ENCODE data around the gene ACSS3.
"Not testable (repeated sequence)": the region's sequence is repeated elsewhere in the genome, so short reads cannot be mapped to it uniquely, and the experiment has no call there.

The ACSS3 gene

DNA sequence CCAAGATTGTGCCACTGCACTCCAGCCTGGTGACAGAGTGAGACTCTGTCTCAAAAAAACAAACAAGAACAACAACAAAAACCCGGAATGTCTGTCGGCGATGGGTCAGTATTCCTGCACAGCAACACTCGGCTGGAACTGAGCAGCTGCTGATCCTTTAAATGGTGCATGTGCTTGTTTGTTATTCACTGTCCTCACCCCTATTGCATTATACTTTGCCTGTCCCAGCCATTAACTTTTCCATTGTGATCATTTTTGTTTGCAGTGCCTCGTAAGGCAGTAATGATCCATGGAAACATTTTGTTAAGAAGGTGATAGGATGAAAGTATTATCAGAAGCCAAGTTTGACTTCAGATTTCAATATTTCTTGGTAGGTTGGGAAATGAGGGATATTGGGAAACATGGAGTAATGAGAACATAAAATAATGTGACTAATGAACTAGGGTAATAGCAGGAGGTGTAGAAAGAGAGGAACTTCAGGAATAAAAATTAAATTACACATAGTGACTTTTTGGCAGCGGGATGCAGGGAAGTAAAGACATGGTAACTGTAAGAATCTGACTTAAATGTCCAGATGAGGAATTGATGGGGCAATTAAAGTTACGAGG lies 6.1 kb downstream of the ACSS3 start:
- in situ Hi-C loops (cut with MboI; ENCODE audit: low sequenced_read_pairs), result no loop called here
- Histone ChIP-seq H3K4me3 (no peak overlapping the region), H3K36me3 (replicated peaks) (no peaks in the 10 kb centered on the region), H3K4me1 (peaks cover 25% of the 10 kb centered on the region), H3K27me3 (ENCODE audit: low read depth) (no peaks in the 10 kb centered on the region), H3K9me3 (no peaks in the 10 kb centered on the region)
- no peak for DNase-seq (ENCODE audit: low spot score in 2 of 2)

DNA sequence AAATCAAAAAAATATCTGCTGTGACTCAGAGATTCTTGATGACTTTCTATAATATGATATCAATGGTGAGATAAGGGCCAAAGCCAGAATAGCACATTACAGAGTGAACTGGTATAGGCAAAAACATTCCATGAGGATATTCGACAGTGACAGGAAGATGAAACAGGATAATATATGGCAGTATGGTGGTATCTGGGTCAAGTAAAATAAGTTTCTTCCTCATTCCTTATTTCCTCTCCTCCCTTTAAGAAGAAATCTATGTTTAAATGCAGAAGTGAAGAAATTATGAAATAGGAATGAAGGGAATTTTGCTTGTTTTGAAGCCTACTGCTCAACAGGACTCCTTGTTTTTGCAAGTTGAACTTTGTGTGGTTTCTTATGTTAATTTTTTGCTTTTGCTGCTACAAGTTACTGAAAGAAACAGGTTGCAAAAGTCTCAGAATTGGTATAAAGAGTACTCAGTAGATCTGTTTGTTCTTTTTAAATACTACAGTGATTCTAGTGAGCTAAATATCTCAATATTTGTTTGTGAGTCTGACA lies 7.0 kb downstream of the ACSS3 start:
- in situ Hi-C loops (cut with MboI; ENCODE audit: low sequenced_read_pairs), result no loop called here
- Histone ChIP-seq H3K4me1 (peaks cover 18% of the 10 kb centered on the region), H3K36me3 (replicated peaks) (no peaks in the 10 kb centered on the region), H3K9me3 (no peaks in the 10 kb centered on the region), H3K4me3 (no peak overlapping the region), H3K27me3 (ENCODE audit: low read depth) (no peaks in the 10 kb centered on the region)
- DNase-seq (ENCODE audit: low spot score in 2 of 2), result no peak

DNA sequence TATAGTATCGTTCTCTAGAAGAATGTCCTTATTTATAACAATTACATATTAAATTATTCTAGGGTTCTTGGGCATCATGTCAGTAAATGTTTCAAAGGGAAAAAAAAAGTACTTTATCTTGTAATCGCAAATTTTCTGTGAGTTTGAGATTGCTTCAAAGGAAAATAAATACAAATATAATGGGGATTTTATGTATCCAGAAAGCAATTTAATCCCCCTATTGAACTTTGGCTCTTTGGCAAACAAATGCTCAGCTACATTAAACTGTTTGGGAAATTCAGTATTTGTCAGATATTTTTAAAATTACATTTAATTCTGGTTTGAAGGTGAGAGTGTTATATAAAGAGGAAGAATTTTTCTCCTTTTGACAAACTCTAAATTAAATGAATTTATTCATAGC lies 8.0 kb downstream of the ACSS3 start:
- DNase-seq (ENCODE audit: low spot score in 2 of 2), result no peak
- in situ Hi-C loops (cut with MboI; ENCODE audit: low sequenced_read_pairs), result no loop called here
- Histone ChIP-seq H3K9me3 (no peaks in the 10 kb centered on the region), H3K36me3 (replicated peaks) (no peaks in the 10 kb centered on the region), H3K27me3 (ENCODE audit: low read depth) (no peaks in the 10 kb centered on the region), H3K4me1 (peaks cover 10% of the 10 kb centered on the region), H3K4me3 (no peak overlapping the region)

DNA sequence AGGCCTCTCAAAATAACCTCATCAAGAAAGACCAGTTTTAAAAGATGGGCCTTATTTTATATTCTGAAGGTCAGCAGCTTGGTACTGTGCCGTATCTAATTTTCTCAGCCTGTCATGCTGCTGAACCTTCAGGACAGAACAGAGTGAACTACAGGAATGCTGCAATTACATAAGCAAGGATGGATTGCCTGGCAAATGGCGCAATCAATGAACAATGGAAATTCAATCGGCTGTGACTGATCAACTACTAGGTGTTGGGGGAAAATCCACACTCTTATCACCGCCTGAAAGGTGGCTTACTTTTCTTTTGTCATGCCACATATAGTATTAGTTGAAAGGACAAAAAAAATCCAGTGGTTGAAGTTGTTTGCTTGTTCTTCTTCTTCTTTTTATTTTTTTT lies 8.5 kb downstream of the ACSS3 start:
- DNase-seq (ENCODE audit: low spot score in 2 of 2), result no peak
- no peaks in the 10 kb centered on the region for H3K36me3 ChIP-seq (replicated peaks)
- H3K4me3 ChIP-seq, result no peak overlapping the region
- H3K9me3 ChIP-seq, result no peaks in the 10 kb centered on the region
- in situ Hi-C loops (cut with MboI; ENCODE audit: low sequenced_read_pairs), result no loop called here
- H3K4me1 ChIP-seq, result peaks cover 7% of the 10 kb centered on the region
- no peaks in the 10 kb centered on the region for H3K27me3 ChIP-seq (ENCODE audit: low read depth)

DNA sequence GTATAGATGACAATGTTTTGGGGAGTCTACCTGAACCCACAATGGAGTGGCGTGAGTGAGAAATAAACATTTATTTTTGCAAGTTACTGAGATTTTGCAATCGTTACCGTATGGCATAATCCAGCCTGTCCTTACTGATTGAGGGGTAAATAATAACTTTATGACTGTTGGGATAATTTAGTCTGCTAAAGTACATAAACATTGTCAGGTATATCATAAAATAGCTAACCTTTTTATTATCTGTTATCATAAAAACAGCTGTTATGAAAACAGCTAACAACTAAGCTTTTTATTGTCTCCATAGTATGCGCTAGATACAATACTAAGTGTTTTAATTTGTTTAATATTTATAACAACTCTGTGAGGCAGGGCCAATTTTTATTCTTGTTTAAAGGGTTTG lies 10.3 kb downstream of the ACSS3 start:
- in situ Hi-C loops (cut with MboI; ENCODE audit: low sequenced_read_pairs), result no loop called here
- Histone ChIP-seq H3K27me3 (ENCODE audit: low read depth) (no peaks in the 10 kb centered on the region), H3K4me1 (peaks cover 7% of the 10 kb centered on the region; the same call in 1 of the 2 replicates), H3K4me3 (no peak overlapping the region), H3K9me3 (no peaks in the 10 kb centered on the region), H3K36me3 (replicated peaks) (no peaks in the 10 kb centered on the region)
- no peak for DNase-seq (ENCODE audit: low spot score in 2 of 2)

DNA sequence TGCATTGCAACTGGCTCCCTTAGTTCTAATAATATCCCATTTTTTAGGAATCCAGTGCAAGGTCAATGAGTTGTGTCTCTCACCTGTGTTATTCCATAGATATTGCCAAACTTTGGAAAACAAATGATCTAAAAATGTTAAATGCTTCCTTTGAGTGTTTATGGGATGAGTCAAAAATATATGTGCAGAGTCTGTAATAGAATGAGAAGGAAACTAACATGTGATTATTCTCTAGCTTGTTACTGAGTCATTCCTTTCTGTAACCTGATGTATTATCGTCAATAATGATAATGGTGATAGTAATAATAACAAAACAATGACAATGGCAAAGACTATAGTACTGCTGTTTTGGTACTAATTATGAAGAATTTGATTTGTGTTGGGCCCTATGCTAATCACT lies 11.5 kb downstream of the ACSS3 start:
- Histone ChIP-seq H3K4me1 (peaks cover 7% of the 10 kb centered on the region; the same call in 1 of the 2 replicates), H3K9me3 (no peaks in the 10 kb centered on the region), H3K27me3 (ENCODE audit: low read depth) (no peaks in the 10 kb centered on the region), H3K36me3 (replicated peaks) (no peaks in the 10 kb centered on the region), H3K4me3 (no peak overlapping the region)
- in situ Hi-C loops (cut with MboI; ENCODE audit: low sequenced_read_pairs), result no loop called here
- no peak for DNase-seq (ENCODE audit: low spot score in 2 of 2)

DNA sequence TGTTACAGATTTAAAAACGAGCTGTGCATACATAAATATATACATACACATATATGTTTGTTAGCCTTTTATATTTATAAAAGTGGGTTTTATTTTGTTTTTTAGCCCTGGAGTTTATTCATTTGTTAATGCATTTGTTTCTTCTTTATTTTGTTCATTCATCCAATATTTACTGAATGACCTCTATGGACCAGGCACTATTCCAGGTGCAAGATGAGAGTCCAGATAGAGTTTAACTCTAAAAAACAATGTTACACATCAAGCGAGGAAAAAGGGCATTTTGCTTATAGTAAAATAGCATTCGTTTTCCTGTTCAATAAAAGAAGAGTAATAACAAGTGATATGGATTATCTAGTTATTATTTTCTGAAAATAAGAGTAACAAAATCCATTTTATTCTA lies 14.2 kb downstream of the ACSS3 start:
- Histone ChIP-seq H3K4me3 (no peak overlapping the region), H3K9me3 (no peaks in the 10 kb centered on the region), H3K4me1 (no peaks in the 10 kb centered on the region), H3K36me3 (replicated peaks) (no peaks in the 10 kb centered on the region), H3K27me3 (ENCODE audit: low read depth) (no peaks in the 10 kb centered on the region)
- in situ Hi-C loops (cut with MboI; ENCODE audit: low sequenced_read_pairs), result no loop called here
- no peak for DNase-seq (ENCODE audit: low spot score in 2 of 2)

DNA sequence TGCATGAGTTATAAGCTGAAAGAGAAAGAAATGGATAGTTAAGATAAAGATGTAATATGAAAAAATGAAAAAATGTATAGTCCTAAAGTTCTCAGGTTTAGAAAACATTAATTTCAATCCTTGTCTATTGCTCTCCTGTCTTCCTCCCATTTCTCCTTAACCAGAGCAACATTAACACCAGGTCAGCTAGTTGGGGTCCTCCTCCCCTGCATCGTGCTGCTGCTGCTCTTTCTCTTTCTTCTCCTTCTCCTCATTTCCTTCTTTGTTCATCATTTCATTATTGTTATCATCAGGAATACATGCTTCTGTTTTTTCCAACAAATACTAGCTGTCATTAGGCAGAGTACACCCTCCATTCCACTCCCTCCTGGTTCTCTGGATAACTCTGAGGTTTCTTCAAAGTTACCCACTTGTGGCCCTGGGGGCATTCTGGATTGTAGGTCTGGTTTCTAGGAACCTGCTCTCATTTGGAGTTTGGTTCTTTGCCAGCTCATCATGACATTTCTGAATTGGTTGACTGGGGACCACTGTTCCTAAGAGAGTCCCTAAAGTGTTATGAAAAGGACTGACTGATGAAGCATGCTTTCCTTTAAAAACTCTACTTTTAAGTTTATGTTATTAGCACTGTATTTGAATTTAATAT lies 17.0 kb downstream of the ACSS3 start:
- Histone ChIP-seq H3K9me3 (no peaks in the 10 kb centered on the region), H3K27me3 (ENCODE audit: low read depth) (no peaks in the 10 kb centered on the region), H3K4me1 (no peaks in the 10 kb centered on the region), H3K36me3 (replicated peaks) (no peaks in the 10 kb centered on the region), H3K4me3 (no peak overlapping the region)
- DNase-seq (ENCODE audit: low spot score in 2 of 2), result no peak
- in situ Hi-C loops (cut with MboI; ENCODE audit: low sequenced_read_pairs), result no loop called here

DNA sequence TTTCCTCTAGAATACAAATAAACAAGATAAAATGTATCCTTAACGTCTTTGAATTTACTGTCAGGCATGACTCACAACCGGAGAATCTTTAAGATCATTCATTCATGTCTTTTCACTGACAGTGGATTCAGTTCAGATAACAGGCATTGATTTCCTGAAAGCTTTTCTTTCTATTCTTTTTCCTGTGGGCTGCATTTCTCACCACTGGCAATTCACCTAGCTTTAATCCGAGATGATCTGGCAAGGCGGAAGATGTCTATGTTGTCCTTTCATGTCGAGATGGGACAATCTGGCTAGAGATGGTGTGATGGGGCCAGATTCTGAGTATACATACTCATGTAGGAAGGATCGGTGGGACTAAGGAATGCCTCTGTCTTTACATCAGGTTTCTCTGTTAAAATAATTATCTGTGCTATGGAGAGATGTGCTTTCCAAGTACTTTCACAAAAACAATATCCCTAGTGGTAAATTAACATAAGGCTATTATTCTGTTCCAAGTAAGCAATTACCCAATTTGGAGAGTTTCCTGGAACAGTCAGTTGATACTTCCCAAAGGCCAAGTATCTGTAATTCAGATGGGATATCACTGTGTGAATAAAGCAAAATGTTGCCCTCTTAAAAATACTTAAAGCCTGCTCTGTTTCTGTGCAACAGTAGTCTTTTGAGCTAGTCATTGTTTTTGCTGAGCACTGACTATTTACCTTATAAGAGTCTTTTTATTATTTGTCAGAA lies 17.8 kb downstream of the ACSS3 start:
- Histone ChIP-seq H3K9me3 (no peaks in the 10 kb centered on the region), H3K4me3 (no peak overlapping the region), H3K36me3 (replicated peaks) (no peaks in the 10 kb centered on the region), H3K4me1 (no peaks in the 10 kb centered on the region), H3K27me3 (ENCODE audit: low read depth) (no peaks in the 10 kb centered on the region)
- DNase-seq (ENCODE audit: low spot score in 2 of 2), result no peak
- in situ Hi-C loops (cut with MboI; ENCODE audit: low sequenced_read_pairs), result no loop called here

DNA sequence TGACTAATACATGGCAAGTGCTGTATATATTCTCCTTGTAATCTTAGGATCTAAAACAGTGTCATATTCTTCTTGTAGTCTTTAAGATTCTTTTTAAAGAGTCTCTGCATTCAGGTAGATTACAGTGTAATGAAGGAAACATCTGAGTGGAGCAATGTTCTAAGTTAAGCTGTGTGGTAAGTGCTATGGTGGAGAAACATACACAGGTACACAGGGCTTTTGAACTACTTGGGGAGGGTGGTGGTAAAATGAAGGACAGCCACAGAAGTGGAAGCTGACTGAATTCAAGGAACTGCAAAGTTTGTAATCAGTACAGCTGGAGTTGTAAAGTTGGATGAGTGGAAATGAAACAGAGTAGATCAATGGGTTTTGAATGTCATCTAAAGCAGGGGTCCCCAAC lies 27.8 kb downstream of the ACSS3 start:
- no peak for DNase-seq (ENCODE audit: low spot score in 2 of 2)
- H3K9me3 ChIP-seq, result no peaks in the 10 kb centered on the region
- no peaks in the 10 kb centered on the region for H3K36me3 ChIP-seq (replicated peaks)
- no peak overlapping the region for H3K4me3 ChIP-seq
- no peaks in the 10 kb centered on the region for H3K27me3 ChIP-seq (ENCODE audit: low read depth)
- H3K4me1 ChIP-seq, result no peaks in the 10 kb centered on the region
- in situ Hi-C loops (cut with MboI; ENCODE audit: low sequenced_read_pairs), result no loop called here

DNA sequence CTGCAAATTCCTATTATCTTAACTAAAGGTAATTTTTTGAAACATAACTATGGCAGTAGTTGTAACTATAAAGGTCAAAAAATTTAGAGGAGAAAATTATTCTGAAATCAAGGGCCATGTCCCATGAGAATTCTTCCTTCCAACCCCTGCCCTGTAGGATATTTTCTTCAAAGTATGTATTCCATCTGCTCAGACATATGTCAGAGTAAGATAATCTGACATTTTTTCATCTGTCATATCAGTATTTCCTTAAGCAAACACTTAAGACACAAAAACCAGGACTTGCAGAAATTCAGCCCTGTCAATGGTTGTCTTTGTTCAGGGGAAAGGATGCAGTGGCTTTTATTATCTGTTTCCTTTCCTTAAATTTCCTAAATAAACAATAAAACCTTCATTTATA lies 36.3 kb downstream of the ACSS3 start:
- Histone ChIP-seq H3K4me3 (no peak overlapping the region), H3K27me3 (ENCODE audit: low read depth) (no peaks in the 10 kb centered on the region), H3K9me3 (peaks cover 2% of the 10 kb centered on the region; the same call in 1 of the 2 replicates), H3K4me1 (no peaks in the 10 kb centered on the region), H3K36me3 (replicated peaks) (no peaks in the 10 kb centered on the region)
- DNase-seq (ENCODE audit: low spot score in 2 of 2), result no peak
- in situ Hi-C loops (cut with MboI; ENCODE audit: low sequenced_read_pairs), result no loop called here

DNA sequence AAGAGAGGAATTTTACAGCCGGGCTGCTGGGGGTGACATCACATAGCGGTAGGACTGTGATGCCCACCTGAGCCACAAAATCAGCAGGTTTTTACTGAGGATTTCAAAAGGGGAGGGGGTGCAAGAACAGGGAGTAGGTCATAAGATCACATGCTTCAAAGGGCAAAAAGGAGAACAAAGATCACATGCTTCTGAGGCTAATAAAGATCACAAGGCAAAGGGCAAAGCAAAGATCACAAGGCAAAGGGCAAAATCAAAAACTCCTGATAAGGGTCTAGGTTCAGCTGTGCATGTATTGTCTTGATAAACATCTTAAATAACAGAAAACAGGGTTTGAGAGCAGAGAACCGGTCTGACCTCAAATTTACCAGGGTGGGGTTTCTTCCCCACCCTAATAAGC lies 41.2 kb downstream of the ACSS3 start:
- H3K4me3 ChIP-seq; H3K4me1 ChIP-seq; DNase-seq (ENCODE audit: low spot score in 2 of 2); H3K36me3 ChIP-seq (replicated peaks); H3K9me3 ChIP-seq; in situ Hi-C loops (cut with MboI; ENCODE audit: low sequenced_read_pairs); H3K27me3 ChIP-seq (ENCODE audit: low read depth): not testable (repeated sequence)

DNA sequence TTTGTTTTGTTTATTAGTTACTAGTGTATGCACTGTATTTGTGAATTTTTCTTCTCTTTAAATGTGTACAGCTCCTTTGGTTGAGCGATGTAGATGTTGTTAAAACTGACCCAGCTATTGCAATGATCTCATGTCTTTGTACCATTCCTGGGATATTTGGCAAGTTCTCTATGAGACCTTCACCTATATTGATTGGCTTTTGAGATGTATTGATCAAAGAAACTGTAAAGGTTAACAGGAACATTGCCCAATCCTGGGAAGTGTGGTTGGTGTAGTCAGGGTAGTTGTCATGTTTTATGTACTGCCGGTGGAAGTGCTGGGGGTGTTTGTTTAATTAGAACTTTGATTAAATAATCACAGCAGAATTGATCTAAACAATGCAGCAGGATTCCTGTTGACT lies 43.1 kb downstream of the ACSS3 start:
- in situ Hi-C loops (cut with MboI; ENCODE audit: low sequenced_read_pairs), result no loop called here
- peaks cover 2% of the 10 kb centered on the region for H3K9me3 ChIP-seq
- H3K36me3 ChIP-seq (replicated peaks), result no peaks in the 10 kb centered on the region
- H3K27me3 ChIP-seq (ENCODE audit: low read depth), result no peaks in the 10 kb centered on the region
- H3K4me1 ChIP-seq, result no peaks in the 10 kb centered on the region
- no peak for DNase-seq (ENCODE audit: low spot score in 2 of 2)
- no peak overlapping the region for H3K4me3 ChIP-seq

DNA sequence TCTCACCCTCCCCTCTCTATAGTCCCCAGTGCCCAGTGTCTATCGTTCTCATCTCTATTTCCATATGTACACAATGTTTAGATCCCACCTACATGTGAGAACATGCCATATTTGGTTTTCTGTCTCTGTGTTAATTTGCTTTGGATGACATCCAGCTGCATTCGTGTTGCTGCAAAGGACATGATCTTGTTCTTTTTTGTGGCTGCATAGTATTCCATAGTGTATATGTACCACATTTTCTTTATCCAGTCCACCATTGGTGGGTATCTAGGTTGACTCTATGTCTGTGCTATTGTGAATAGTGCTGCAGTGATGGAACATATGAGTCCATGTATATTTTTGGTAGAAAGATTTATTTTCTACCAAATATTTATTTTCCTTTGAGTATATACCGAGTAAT lies 45.7 kb downstream of the ACSS3 start:
- Histone ChIP-seq H3K4me1 (no peaks in the 10 kb centered on the region), H3K27me3 (ENCODE audit: low read depth) (no peaks in the 10 kb centered on the region), H3K36me3 (replicated peaks) (no peaks in the 10 kb centered on the region), H3K4me3 (no peak overlapping the region), H3K9me3 (peaks cover 2% of the 10 kb centered on the region)
- in situ Hi-C loops (cut with MboI; ENCODE audit: low sequenced_read_pairs), result no loop called here
- DNase-seq (ENCODE audit: low spot score in 2 of 2), result no peak
